Caco-2 (cell line): ENCODE data around the gene NPIPB13. TPM values are rescaled to one million over a fixed set of nuclear protein-coding genes. Genes with fewer than 3 reads are reported as not detected.
"Not testable (repeated sequence)": the region's sequence is repeated elsewhere in the genome, so short reads cannot be mapped to it uniquely, and the experiment has no call there.

Source experiments
- BruUV-seq: library from RNA; stranded (reverse); fragments of 400-500 nt; replicated peaks from 2 replicates; lab custom pipeline; 2021; lab: Mats Ljungman, UMichigan
- CTCF ChIA-PET: fragments of 300-600 bp; sonication (Branson Sonifier 250); formaldehyde crosslinking; loops from one replicate; lab custom pipeline; 2022; ENCODE audit warnings: antibody characterized with exemption; lab: Charles Lee
- POLR2A ChIA-PET: fragments of 300-600 bp; sonication (Branson Sonifier 250); formaldehyde crosslinking; loops from one replicate; lab custom pipeline; 2022; ENCODE audit warnings: antibody characterized with exemption; lab: Charles Lee
- DNase-seq, 2 experiments: peaks; one replicate each; pipeline versions ENCODE4 v3.0.0 to v3.0.0-alpha.2; 2020 to 2022
- H3K27me3 ChIP-seq: replicated peaks from 2 replicates; pipeline ENCODE4 v1.6.0; 2011; ENCODE audit warnings: low read length; ENCODE audit not compliant: control insufficient read depth, insufficient read depth
- H3K36me3 ChIP-seq: 2 replicates; pipeline ENCODE4 v1.5.1; 2011; ENCODE audit warnings: low read length; ENCODE audit not compliant: control insufficient read depth, insufficient read depth
- H3K4me1 ChIP-seq: fragments of 250-450 bp; sonication (Bioruptor Pico); 2 replicates; pipeline ENCODE4 v1.5.1; 2020; ENCODE audit warnings: mild to moderate bottlenecking
- H3K4me3 ChIP-seq: 2 replicates; pipeline ENCODE4 v1.5.1; 2011; ENCODE audit warnings: low read depth, mild to moderate bottlenecking, control low read depth, low read length
- H3K9me3 ChIP-seq: fragments of 250-450 bp; sonication (Bioruptor Pico); 2 replicates; pipeline ENCODE4 v1.5.1; 2020; ENCODE audit warnings: mild to moderate bottlenecking, moderate library complexity
- H3K27ac Mint-ChIP-seq: one replicate; pipeline ENCODE4 v1.8.0; 2022; ENCODE audit warnings: mixed read lengths; ENCODE audit not compliant: unreplicated experiment
- H3K27me3 Mint-ChIP-seq: one replicate; pipeline ENCODE4 v1.8.0; 2022; ENCODE audit warnings: mixed read lengths; ENCODE audit not compliant: insufficient read depth, unreplicated experiment
- H3K36me3 Mint-ChIP-seq: one replicate; pipeline ENCODE4 v1.8.0; 2022; ENCODE audit warnings: mild to moderate bottlenecking, mixed read lengths; ENCODE audit not compliant: insufficient read depth, unreplicated experiment
- H3K4me1 Mint-ChIP-seq: one replicate; pipeline ENCODE4 v1.8.0; 2022; ENCODE audit warnings: low read depth, mixed read lengths; ENCODE audit not compliant: unreplicated experiment
- H3K4me3 Mint-ChIP-seq: one replicate; pipeline ENCODE4 v1.8.0; 2022; ENCODE audit warnings: mild to moderate bottlenecking, moderate library complexity, mixed read lengths; ENCODE audit not compliant: unreplicated experiment
- H3K9me3 Mint-ChIP-seq: one replicate; pipeline ENCODE4 v1.8.0; 2022; ENCODE audit warnings: mixed read lengths; ENCODE audit not compliant: unreplicated experiment
- intact Hi-C: fragments of 100-400 bp; cut with micrococcal nuclease; formaldehyde crosslinking; loops from one replicate; pipeline ENCODE4 v1.10.0; 2022; ENCODE audit not compliant: unreplicated experiment
- total RNA-seq: library from RNA; stranded (reverse); gene quantifications from 2 replicates; pipeline ENCODE4 v1.2.3, GENCODE V29; 2022

Gene NPIPB13
- total RNA-seq, 1 experiment from 2014 or later: 6.7 TPM

DNA sequence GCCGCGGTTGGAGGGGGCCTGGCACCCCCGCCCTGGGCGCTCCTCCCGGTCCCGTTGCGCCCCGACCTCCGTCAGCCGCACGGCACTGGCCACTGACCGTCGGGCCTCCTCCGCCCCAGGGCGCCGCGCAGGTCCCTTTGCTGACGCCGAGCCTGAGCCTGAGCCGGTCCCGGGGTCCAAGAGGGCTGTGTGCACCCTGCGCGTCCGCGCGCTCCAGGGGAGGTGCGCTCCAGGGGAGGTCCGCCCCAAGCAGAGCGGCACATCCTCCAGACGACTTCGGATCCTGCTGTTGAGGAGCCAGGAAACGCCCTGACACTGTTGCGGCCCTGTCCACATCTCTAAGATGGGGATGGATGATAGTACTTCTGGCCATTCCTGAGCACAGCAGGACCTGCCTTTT, 42.0 kb downstream of the NPIPB13 start:
- H3K36me3 Mint-ChIP-seq, H3K27me3 Mint-ChIP-seq, H3K4me3 ChIP-seq, H3K9me3 Mint-ChIP-seq, H3K4me1 Mint-ChIP-seq, H3K9me3 ChIP-seq, intact Hi-C loops, H3K4me3 Mint-ChIP-seq, H3K27me3 ChIP-seq, H3K27ac Mint-ChIP-seq, CTCF ChIA-PET, DNase-seq, H3K4me1 ChIP-seq, H3K36me3 ChIP-seq, BruUV-seq, POLR2A ChIA-PET: not testable (repeated sequence)

DNA sequence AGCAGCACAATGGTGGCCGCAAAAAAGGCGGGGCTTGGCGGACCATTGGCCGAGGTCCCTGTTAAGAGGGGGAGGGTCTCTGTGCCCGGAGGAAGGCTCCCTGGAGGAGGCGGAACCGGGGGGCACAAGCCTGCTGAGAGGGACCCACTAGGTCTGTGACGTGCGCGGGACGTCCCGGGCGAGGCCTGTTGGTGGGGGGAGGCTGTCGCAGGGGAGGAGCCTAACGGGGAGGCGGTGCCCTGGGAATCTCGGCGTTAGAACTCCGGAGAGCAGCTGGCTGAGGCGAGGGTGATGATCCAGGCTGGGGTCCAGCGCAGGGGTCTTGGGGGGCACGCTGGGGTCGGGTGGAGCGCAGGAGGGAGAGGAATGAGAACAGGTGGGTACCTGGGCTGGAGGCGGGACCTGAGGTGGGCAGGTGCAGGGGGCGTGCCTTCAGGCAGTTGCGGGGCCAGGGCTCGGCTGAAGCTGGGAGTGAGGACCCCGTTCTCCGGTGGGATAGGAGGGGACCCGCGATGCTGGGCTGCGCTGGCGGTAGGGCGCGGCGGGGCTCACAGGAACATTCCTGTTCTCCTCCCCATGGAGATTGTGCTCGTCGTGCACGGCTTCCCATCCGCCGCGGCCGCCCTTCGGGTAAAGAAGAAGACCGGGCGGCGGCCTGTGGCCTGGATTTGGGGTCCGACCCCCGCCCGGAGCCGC, 42.6 kb downstream of the NPIPB13 start:
- H3K4me1 Mint-ChIP-seq, H3K9me3 ChIP-seq, H3K27ac Mint-ChIP-seq, H3K36me3 ChIP-seq, H3K27me3 ChIP-seq, H3K4me3 Mint-ChIP-seq, H3K4me1 ChIP-seq, CTCF ChIA-PET, H3K36me3 Mint-ChIP-seq, BruUV-seq, H3K9me3 Mint-ChIP-seq, H3K27me3 Mint-ChIP-seq, intact Hi-C loops, POLR2A ChIA-PET: not testable (repeated sequence)
- peak overlapping the region; percentile 37 for H3K4me3 ChIP-seq
- DNase-seq: peak in 1 of 2 experiments; percentile 14

DNA sequence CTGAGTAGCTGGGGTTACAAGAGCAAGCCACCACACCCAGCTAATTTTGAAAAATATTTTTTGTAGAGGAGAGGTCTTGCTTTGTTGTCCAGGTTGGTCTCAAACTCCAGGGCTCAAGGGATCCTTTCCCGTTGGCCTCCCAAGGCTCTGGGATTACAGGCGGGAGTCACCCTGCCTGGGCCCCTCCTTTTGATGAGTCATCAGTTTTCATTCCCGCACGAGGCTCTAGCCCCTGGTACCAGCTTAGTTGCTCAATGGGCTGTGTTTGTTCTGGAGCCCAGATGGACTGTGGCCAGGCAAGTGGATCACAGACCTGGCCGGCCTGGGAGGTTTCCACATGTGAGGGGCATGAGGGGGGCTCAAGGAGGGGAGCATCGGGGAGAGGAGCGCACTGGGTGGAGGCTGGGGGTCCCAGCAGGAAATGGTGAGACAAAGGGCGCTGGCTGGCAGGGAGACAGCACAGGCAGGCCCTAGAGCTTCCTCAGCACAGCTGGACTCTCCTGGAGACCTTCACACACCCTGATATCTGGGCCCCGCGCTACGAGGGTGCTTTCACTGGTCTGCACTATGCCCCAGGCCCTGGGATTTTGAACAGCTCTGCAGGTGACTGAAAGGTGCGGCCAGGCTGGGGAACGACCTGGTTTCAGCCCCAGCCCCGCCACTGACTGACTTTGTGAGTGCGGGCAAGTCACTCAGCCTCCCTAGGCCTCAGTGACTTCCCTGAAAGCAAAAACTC, 48.5 kb downstream of the NPIPB13 start:
- intact Hi-C loops, H3K4me1 Mint-ChIP-seq, H3K4me1 ChIP-seq, H3K27me3 Mint-ChIP-seq, H3K27me3 ChIP-seq, DNase-seq, H3K9me3 Mint-ChIP-seq, H3K27ac Mint-ChIP-seq, BruUV-seq, H3K36me3 Mint-ChIP-seq, H3K4me3 Mint-ChIP-seq, H3K9me3 ChIP-seq, CTCF ChIA-PET, H3K36me3 ChIP-seq, POLR2A ChIA-PET, H3K4me3 ChIP-seq: not testable (repeated sequence)

DNA sequence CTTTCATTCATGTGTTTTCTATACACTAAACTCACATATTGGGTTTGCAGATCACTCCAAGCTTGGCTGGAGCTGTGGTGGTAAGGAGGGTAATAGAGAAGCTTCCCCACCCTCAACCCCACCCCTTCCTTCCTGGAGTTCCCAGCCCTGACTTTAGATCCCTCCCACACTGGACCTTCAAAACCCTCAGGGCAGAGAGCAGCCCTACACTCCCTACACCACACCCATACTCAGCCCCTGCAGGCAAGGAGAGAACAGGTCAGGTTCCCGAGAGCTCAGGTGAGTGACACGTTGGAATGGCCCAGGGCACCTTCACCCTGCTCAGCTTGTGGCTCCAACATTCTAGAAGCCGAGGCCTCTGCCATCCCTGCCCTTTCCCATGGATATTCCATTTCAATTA, 49.2 kb downstream of the NPIPB13 start, which contains the start of gene SULT1A3:
Gene SULT1A3 (plus strand): TSS at position 207 of the 400 bp plus-strand sequence. CDS start 1,474 bp downstream, outside the sequence.
- H3K9me3 Mint-ChIP-seq, H3K36me3 Mint-ChIP-seq, H3K27ac Mint-ChIP-seq, H3K4me3 ChIP-seq, H3K27me3 Mint-ChIP-seq, POLR2A ChIA-PET, H3K36me3 ChIP-seq, H3K27me3 ChIP-seq, H3K4me1 Mint-ChIP-seq, H3K4me3 Mint-ChIP-seq, H3K4me1 ChIP-seq, intact Hi-C loops, H3K9me3 ChIP-seq, DNase-seq, CTCF ChIA-PET, BruUV-seq: not testable (repeated sequence)

Other genes with a start within 250 kb of the NPIPB13 start
- 3.5 and 4.5 TPM in 2 replicates for gene DOC2A, start 237.5 kb downstream of the NPIPB13 start, total RNA-seq
- gene C16orf92, start 225.3 kb downstream of the NPIPB13 start, total RNA-seq: not detected in 2 replicates
- 0.48 and 0.60 TPM in 2 replicates for gene TLCD3B, start 217.2 kb downstream of the NPIPB13 start, total RNA-seq
- 675 and 802 TPM in 2 replicates for gene ALDOA, start 182.7 kb downstream of the NPIPB13 start, total RNA-seq
- 130 and 134 TPM in 2 replicates for gene PPP4C, start 172.5 kb downstream of the NPIPB13 start, total RNA-seq
- gene TBX6, start 156.6 kb downstream of the NPIPB13 start, total RNA-seq: 1.1 and 1.6 TPM in 2 replicates
- 24.4 and 26.3 TPM in 2 replicates for gene YPEL3, start 152.3 kb downstream of the NPIPB13 start, total RNA-seq
- gene GDPD3, start 134.9 kb downstream of the NPIPB13 start, total RNA-seq: 5.8 and 8.4 TPM in 2 replicates
- gene MAPK3, start 125.3 kb downstream of the NPIPB13 start, total RNA-seq: 64.0 and 71.9 TPM in 2 replicates
- gene CORO1A, start 64.9 kb downstream of the NPIPB13 start, total RNA-seq: 0.95 and 1.2 TPM in 2 replicates
- gene BOLA2B, start 54.8 kb downstream of the NPIPB13 start, total RNA-seq: 96.5 and 114 TPM in 2 replicates
- gene SLX1A, start 54.6 kb downstream of the NPIPB13 start, total RNA-seq: 19.1 and 19.9 TPM in 2 replicates
- 8.3 and 9.1 TPM in 2 replicates for gene SULT1A3, start 49.2 kb downstream of the NPIPB13 start, total RNA-seq
- gene CD2BP2, start 106.8 kb upstream of the NPIPB13 start, total RNA-seq: 50.1 and 51.8 TPM in 2 replicates
- 36.9 and 40.5 TPM in 2 replicates for gene TBC1D10B, start 122.0 kb upstream of the NPIPB13 start, total RNA-seq
- gene MYL11, start 126.3 kb upstream of the NPIPB13 start, total RNA-seq: 2.7 and 2.9 TPM in 2 replicates
- gene SEPTIN1, start 134.1 kb upstream of the NPIPB13 start, total RNA-seq: 0.21 and 0.34 TPM in 2 replicates
- 12.8 and 13.4 TPM in 2 replicates for gene ZNF48, start 146.9 kb upstream of the NPIPB13 start, total RNA-seq
- 4.7 and 5.8 TPM in 2 replicates for gene ZNF771, start 159.1 kb upstream of the NPIPB13 start, total RNA-seq
- gene DCTPP1, start 181.6 kb upstream of the NPIPB13 start, total RNA-seq: 51.1 and 53.2 TPM in 2 replicates
- 80.2 and 91.6 TPM in 2 replicates for gene SEPHS2, start 197.4 kb upstream of the NPIPB13 start, total RNA-seq
- 0.57 TPM in 1 of 2 replicates, not detected in the other for gene ITGAL, start 224.3 kb upstream of the NPIPB13 start, total RNA-seq